DOHH2 (cell line): ENCODE measurements around the gene SEPHS1.

Experiments
- H3F3A ChIP-seq: fragments of 200-600 bp; sonication (generic), shearing (Covaris generic); 2 replicates; pipeline ENCODE4 v1.6.0; 2016; ENCODE audit warnings: antibody characterized with exemption, mild to moderate bottlenecking; ENCODE audit not compliant: control insufficient read depth, insufficient read depth
- H3K27ac ChIP-seq: fragments of 200-600 bp; sonication (generic); 2 replicates; pipeline ENCODE4 v1.5.1; 2014; ENCODE audit warnings: low read depth, mild to moderate bottlenecking, low read length, moderate library complexity
- H3K27me3 ChIP-seq: fragments of 200-600 bp; sonication (generic); 2 replicates; pipeline ENCODE4 v1.6.1; 2014; ENCODE audit warnings: mild to moderate bottlenecking, low read length, mixed read lengths; ENCODE audit not compliant: control insufficient read depth
- H3K36me3 ChIP-seq: fragments of 200-600 bp; sonication (generic); 2 replicates; pipeline ENCODE4 v1.6.1; 2014; ENCODE audit warnings: mild to moderate bottlenecking, low read length, moderate library complexity, mixed read lengths; ENCODE audit not compliant: control insufficient read depth
- H3K4me1 ChIP-seq: fragments of 200-600 bp; sonication (generic); 2 replicates; pipeline ENCODE4 v1.6.1; 2014; ENCODE audit warnings: mild to moderate bottlenecking, low read length, mixed read lengths; ENCODE audit not compliant: control insufficient read depth
- H3K4me2 ChIP-seq: fragments of 200-600 bp; sonication (generic); 2 replicates; pipeline ENCODE4 v1.6.0; 2014; ENCODE audit warnings: mild to moderate bottlenecking, low read length, moderate library complexity
- H3K4me3 ChIP-seq: fragments of 200-600 bp; sonication (generic); 2 replicates; pipeline ENCODE4 v1.5.1; 2014; ENCODE audit warnings: mild to moderate bottlenecking, low read length, mixed read lengths
- H3K79me2 ChIP-seq: fragments of 200-600 bp; sonication (generic); 2 replicates; pipeline ENCODE4 v1.6.1; 2014; ENCODE audit warnings: mild to moderate bottlenecking, low read length, mixed read lengths; ENCODE audit not compliant: control insufficient read depth
- H3K9me2 ChIP-seq: fragments of 200-600 bp; sonication (generic); replicated peaks from 2 replicates; pipeline ENCODE4 v1.6.1; 2014; ENCODE audit warnings: mild to moderate bottlenecking, low read length, mixed read lengths; ENCODE audit not compliant: control insufficient read depth
- H3K9me3 ChIP-seq: fragments of 200-600 bp; sonication (generic); 2 replicates; pipeline ENCODE4 v1.6.1; 2014; ENCODE audit warnings: antibody characterized with exemption, low read length, mixed read lengths; ENCODE audit not compliant: control insufficient read depth, insufficient read depth
- H4K20me1 ChIP-seq: fragments of 200-600 bp; sonication (generic); 2 replicates; pipeline ENCODE4 v1.6.0; 2014; ENCODE audit warnings: low read depth, mild to moderate bottlenecking, antibody characterized with exemption, low read length, moderate library complexity; ENCODE audit not compliant: control insufficient read depth, insufficient read depth
- CTCF ChIP-seq: fragments of 200-600 bp; sonication (generic); IDR thresholded peaks from one replicate; pipeline ENCODE4 v1.5.1; 2014; ENCODE audit warnings: antibody characterized with exemption, mild to moderate bottlenecking, low read depth, low read length; ENCODE audit not compliant: poor library complexity, severe bottlenecking
- EZH2phosphoT487 ChIP-seq: fragments of 200-600 bp; sonication (generic); IDR thresholded peaks from 2 replicates; pipeline ENCODE4 v1.6.1; 2017; ENCODE audit warnings: borderline replicate concordance, mild to moderate bottlenecking, antibody characterized with exemption, low read length, moderate library complexity, mixed read lengths

The SEPHS1 gene

GRCh38 chr10:13395540-13395939 is 47.4 kb upstream of the SEPHS1 start:
- Histone ChIP-seq H3F3A (no peaks in the 10 kb centered on the region), H3K4me2 (no peak overlapping the region), H4K20me1 (no peaks in the 10 kb centered on the region), H3K27me3 (no peaks in the 10 kb centered on the region), H3K79me2 (no peaks in the 10 kb centered on the region), H3K9me3 (no peaks in the 10 kb centered on the region), H3K4me1 (no peaks in the 10 kb centered on the region), H3K9me2 (no peaks in the 10 kb centered on the region), H3K27ac (no peak overlapping the region), H3K36me3 (no peaks in the 10 kb centered on the region), H3K4me3 (no peak overlapping the region)
- no peak for TF ChIP-seq EZH2phosphoT487
- no peak for TF ChIP-seq CTCF

- Histone ChIP-seq H3K4me3 (no peak overlapping the region), H3F3A (no peaks in the 10 kb centered on the region), H3K27ac (no peak overlapping the region), H3K36me3 (no peaks in the 10 kb centered on the region), H3K9me3 (no peaks in the 10 kb centered on the region), H3K4me1 (no peaks in the 10 kb centered on the region), H3K9me2 (no peaks in the 10 kb centered on the region), H3K4me2 (no peak overlapping the region), H4K20me1 (no peaks in the 10 kb centered on the region), H3K27me3 (0 out of 2 replicates have a peak, but pooled peaks cover 2% of the 10 kb centered on the region), H3K79me2 (no peaks in the 10 kb centered on the region)
- TF ChIP-seq EZH2phosphoT487 (no peak), CTCF (no peak)
Measured at GRCh38 chr10:13393640-13394039, 45.5 kb upstream of the SEPHS1 start.

DNA sequence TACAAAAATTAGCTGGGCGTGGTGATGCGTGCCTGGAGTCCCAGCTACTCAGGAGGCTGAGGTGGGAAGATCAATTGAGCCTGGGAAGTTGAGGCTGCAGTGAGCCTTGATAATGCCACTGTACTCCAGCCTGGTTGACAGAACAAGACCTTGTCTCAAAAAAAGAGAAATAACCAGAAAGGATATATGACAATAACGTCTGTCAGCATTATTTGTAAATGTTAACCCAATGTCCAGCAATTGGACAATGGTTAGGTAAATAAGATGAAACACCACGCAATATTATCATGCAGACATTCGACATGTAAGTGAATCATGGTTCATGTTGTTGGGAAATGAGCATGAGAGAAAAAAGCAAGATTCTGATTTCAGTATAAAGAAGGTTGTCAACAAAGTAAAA is 44.6 kb upstream of the SEPHS1 start:
- H3K9me3 ChIP-seq: no peaks in the 10 kb centered on the region
- H3K27me3 ChIP-seq: 0 out of 2 replicates have a peak, but pooled peaks cover 2% of the 10 kb centered on the region
- H3K4me2 ChIP-seq: no peak overlapping the region
- H3K4me1 ChIP-seq: no peaks in the 10 kb centered on the region
- H3K27ac ChIP-seq: no peak overlapping the region
- no peaks in the 10 kb centered on the region for H3K36me3 ChIP-seq
- H3K4me3 ChIP-seq: no peak overlapping the region
- H3F3A ChIP-seq: no peaks in the 10 kb centered on the region
- TF ChIP-seq CTCF (no peak), EZH2phosphoT487 (no peak)
- no peaks in the 10 kb centered on the region for H4K20me1 ChIP-seq
- H3K9me2 ChIP-seq: no peaks in the 10 kb centered on the region
- H3K79me2 ChIP-seq: no peaks in the 10 kb centered on the region
